ENCODE measurements around the gene SLC30A2.

Gene SLC30A2

DNA sequence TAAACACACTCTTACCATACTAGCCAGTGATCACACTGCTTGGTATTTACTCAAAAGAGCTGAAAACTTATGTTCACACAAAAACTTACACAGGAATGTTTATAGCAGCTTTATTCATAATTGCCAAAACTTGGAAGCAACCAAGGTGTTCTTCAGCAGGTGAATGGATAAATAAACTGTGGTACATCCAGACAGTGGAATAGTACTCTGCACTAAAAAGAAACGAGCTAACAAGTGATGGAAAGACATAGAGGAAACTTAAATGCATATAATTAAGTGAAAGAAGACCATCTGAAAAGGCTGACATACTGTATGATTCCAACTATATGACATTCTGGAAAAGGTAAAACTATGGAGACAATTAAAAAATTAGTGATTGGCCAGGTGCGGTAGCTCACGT lies 45.0 kb upstream of the SLC30A2 start:
- no CpG with 5 or more reads among the region's 3 CpGs for WGBS (ENCODE audit: extremely low coverage, insufficient coverage, low lambda C conversion rate)
- Histone ChIP-seq H3K27me3 (ENCODE audit: insufficient read depth, low read length, poor library complexity) (no peaks in the 10 kb centered on the region), H2BK15ac (replicated peaks; ENCODE audit: low read depth) (no peak overlapping the region), H2AK5ac (ENCODE audit: low read length) (no peak overlapping the region), H4K5ac (ENCODE audit: low read length) (no peak overlapping the region), H3K79me1 (ENCODE audit: low read length) (no peaks in the 10 kb centered on the region), H3K23ac (ENCODE audit: low read length) (no peak overlapping the region), H3K27ac (ENCODE audit: low read depth, low read length) (no peak overlapping the region), H3K9ac (ENCODE audit: low read length) (no peak overlapping the region), H2BK120ac (ENCODE audit: low read depth, low read length) (no peak overlapping the region), H3K4ac (ENCODE audit: low read depth, low read length) (no peak overlapping the region), H3K18ac (ENCODE audit: low read length) (no peak overlapping the region), H3K4me2 (ENCODE audit: low read length) (no peak overlapping the region), H4K8ac (ENCODE audit: low read depth, low read length) (no peak overlapping the region), H3K4me3 (ENCODE audit: low read length) (no peak overlapping the region), H2BK5ac (ENCODE audit: low read length) (no peak overlapping the region), H3K36me3 (ENCODE audit: control insufficient read depth, insufficient read depth, low read length) (no peaks in the 10 kb centered on the region), H3K4me1 (ENCODE audit: control insufficient read depth, low read depth, low read length) (peaks cover 14% of the 10 kb centered on the region), H3K79me2 (ENCODE audit: control insufficient read depth, insufficient read depth, low read length) (no peaks in the 10 kb centered on the region), H3K56ac (ENCODE audit: low read length) (no peak overlapping the region)
- no peak for DNase-seq

DNA sequence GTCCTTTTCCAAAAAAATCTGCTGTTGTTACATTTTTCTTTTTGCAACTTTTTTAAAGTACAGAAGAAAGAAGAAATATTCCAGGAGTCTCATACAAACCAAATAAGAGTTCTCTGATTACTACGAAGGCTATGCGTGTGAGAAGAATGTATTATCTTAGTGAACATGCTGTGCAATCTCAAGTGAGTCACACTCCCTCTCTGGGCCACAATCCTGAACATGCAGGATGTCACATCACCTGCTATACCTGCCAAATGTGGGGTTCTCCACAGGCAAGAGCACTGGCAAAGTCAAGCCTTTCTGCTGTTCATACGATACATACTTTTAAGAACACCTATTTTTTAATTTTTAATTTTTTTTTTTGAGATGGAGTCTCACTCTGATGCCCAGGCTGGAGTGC lies 43.2 kb upstream of the SLC30A2 start:
- Histone ChIP-seq H3K27ac (ENCODE audit: low read depth, low read length) (no peak overlapping the region), H3K4me1 (ENCODE audit: control insufficient read depth, low read depth, low read length) (peaks cover 5% of the 10 kb centered on the region), H2BK15ac (replicated peaks; ENCODE audit: low read depth) (no peak overlapping the region), H3K9ac (ENCODE audit: low read length) (no peak overlapping the region), H4K8ac (ENCODE audit: low read depth, low read length) (no peak overlapping the region), H4K5ac (ENCODE audit: low read length) (no peak overlapping the region), H3K4me3 (ENCODE audit: low read length) (no peak overlapping the region), H3K56ac (ENCODE audit: low read length) (no peak overlapping the region), H2BK5ac (ENCODE audit: low read length) (no peak overlapping the region), H2AK5ac (ENCODE audit: low read length) (no peak overlapping the region), H3K4ac (ENCODE audit: low read depth, low read length) (no peak overlapping the region), H3K79me1 (ENCODE audit: low read length) (no peaks in the 10 kb centered on the region), H2BK120ac (ENCODE audit: low read depth, low read length) (no peak overlapping the region), H3K79me2 (ENCODE audit: control insufficient read depth, insufficient read depth, low read length) (no peaks in the 10 kb centered on the region), H3K36me3 (ENCODE audit: control insufficient read depth, insufficient read depth, low read length) (no peaks in the 10 kb centered on the region), H3K4me2 (ENCODE audit: low read length) (no peak overlapping the region), H3K23ac (ENCODE audit: low read length) (no peak overlapping the region), H3K18ac (ENCODE audit: low read length) (no peak overlapping the region), H3K27me3 (ENCODE audit: insufficient read depth, low read length, poor library complexity) (no peaks in the 10 kb centered on the region)
- no peak for DNase-seq
- no CpG with 5 or more reads among the region's 3 CpGs for whole genome bisulfite sequencing (ENCODE audit: extremely low coverage, insufficient coverage, low lambda C conversion rate)

DNA sequence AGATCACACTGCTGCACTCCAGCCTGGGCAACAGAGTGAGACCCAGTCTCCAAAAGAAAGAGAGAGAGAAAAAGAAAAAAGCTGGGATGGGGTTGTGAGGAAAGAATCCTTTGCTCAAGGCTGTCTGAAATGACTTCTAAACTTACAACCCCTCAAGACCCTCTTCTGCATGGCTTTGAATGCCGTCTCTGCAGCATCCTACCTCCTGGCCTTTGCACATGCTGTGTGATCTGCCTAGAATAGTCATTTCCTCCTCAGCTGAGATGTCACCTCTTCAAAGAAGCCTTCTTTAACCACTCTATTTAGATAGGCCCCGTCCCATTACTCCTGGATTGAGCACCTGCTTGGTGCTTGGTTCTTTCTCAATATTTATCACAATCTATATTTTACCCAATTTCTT lies 38.9 kb upstream of the SLC30A2 start:
- H2AK5ac ChIP-seq (ENCODE audit: low read length), result no peak overlapping the region
- no peaks in the 10 kb centered on the region for H3K79me1 ChIP-seq (ENCODE audit: low read length)
- no peak overlapping the region for H2BK5ac ChIP-seq (ENCODE audit: low read length)
- H3K4me2 ChIP-seq (ENCODE audit: low read length), result no peak overlapping the region
- H3K23ac ChIP-seq (ENCODE audit: low read length), result no peak overlapping the region
- H2BK15ac ChIP-seq (replicated peaks; ENCODE audit: low read depth), result no peak overlapping the region
- no peak overlapping the region for H3K18ac ChIP-seq (ENCODE audit: low read length)
- H3K4ac ChIP-seq (ENCODE audit: low read depth, low read length), result no peak overlapping the region
- WGBS (ENCODE audit: extremely low coverage, insufficient coverage, low lambda C conversion rate), result no CpG with 5 or more reads among the region's 2 CpGs
- H2BK120ac ChIP-seq (ENCODE audit: low read depth, low read length), result no peak overlapping the region
- H3K27ac ChIP-seq (ENCODE audit: low read depth, low read length), result no peak overlapping the region
- no peak overlapping the region for H3K4me3 ChIP-seq (ENCODE audit: low read length)
- no peak overlapping the region for H3K56ac ChIP-seq (ENCODE audit: low read length)
- no peak overlapping the region for H4K8ac ChIP-seq (ENCODE audit: low read depth, low read length)
- no peaks in the 10 kb centered on the region for H3K36me3 ChIP-seq (ENCODE audit: control insufficient read depth, insufficient read depth, low read length)
- DNase-seq, result no peak
- no peak overlapping the region for H4K5ac ChIP-seq (ENCODE audit: low read length)
- no peaks in the 10 kb centered on the region for H3K4me1 ChIP-seq (ENCODE audit: control insufficient read depth, low read depth, low read length)
- no peaks in the 10 kb centered on the region for H3K79me2 ChIP-seq (ENCODE audit: control insufficient read depth, insufficient read depth, low read length)
- H3K9ac ChIP-seq (ENCODE audit: low read length), result no peak overlapping the region
- no peaks in the 10 kb centered on the region for H3K27me3 ChIP-seq (ENCODE audit: insufficient read depth, low read length, poor library complexity)

DNA sequence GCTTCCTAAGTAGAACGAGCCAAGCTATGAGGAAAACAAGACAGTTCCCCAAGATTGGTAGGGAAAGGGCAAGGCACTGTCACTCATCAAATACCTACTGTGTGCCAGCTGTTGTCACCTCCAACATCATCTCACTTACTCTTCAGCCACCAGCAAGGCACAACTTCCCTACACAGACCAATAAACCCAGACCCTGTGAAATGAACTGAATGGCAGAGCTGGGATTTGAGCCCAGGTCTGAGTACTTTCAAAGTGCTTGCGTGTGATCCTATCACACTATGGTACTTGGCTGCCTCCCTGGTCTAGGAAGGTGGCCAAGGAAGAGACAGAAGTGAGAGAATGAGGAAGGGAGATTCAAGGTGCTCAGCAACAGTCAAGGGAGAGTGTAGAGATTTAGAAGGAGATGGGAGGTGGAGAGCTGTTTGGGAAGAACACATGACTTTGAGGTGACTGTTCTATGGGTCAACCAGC lies 38.2 kb upstream of the SLC30A2 start:
- Histone ChIP-seq H2AK5ac (ENCODE audit: low read length) (peak overlapping the region; percentile 71), H3K27ac (ENCODE audit: low read depth, low read length) (no peak overlapping the region), H3K79me1 (ENCODE audit: low read length) (no peaks in the 10 kb centered on the region), H4K8ac (ENCODE audit: low read depth, low read length) (no peak overlapping the region), H3K79me2 (ENCODE audit: control insufficient read depth, insufficient read depth, low read length) (no peaks in the 10 kb centered on the region), H2BK5ac (ENCODE audit: low read length) (no peak overlapping the region), H4K5ac (ENCODE audit: low read length) (no peak overlapping the region), H3K4me1 (ENCODE audit: control insufficient read depth, low read depth, low read length) (no peaks in the 10 kb centered on the region), H2BK120ac (ENCODE audit: low read depth, low read length) (no peak overlapping the region), H2BK15ac (replicated peaks; ENCODE audit: low read depth) (no peak overlapping the region), H3K56ac (ENCODE audit: low read length) (no peak overlapping the region), H3K27me3 (ENCODE audit: insufficient read depth, low read length, poor library complexity) (no peaks in the 10 kb centered on the region), H3K23ac (ENCODE audit: low read length) (no peak overlapping the region), H3K36me3 (ENCODE audit: control insufficient read depth, insufficient read depth, low read length) (no peaks in the 10 kb centered on the region), H3K9ac (ENCODE audit: low read length) (no peak overlapping the region), H3K4ac (ENCODE audit: low read depth, low read length) (no peak overlapping the region), H3K4me3 (ENCODE audit: low read length) (no peak overlapping the region), H3K18ac (ENCODE audit: low read length) (no peak overlapping the region), H3K4me2 (ENCODE audit: low read length) (no peak overlapping the region)
- WGBS (ENCODE audit: extremely low coverage, insufficient coverage, low lambda C conversion rate), result no CpG with 5 or more reads among the region's 2 CpGs
- no peak for DNase-seq

GRCh38 chr1:26083208-26083607 lies 37.3 kb upstream of the SLC30A2 start:
- Histone ChIP-seq H3K4ac (ENCODE audit: low read depth, low read length) (no peak overlapping the region), H3K18ac (ENCODE audit: low read length) (no peak overlapping the region), H3K79me1 (ENCODE audit: low read length) (no peaks in the 10 kb centered on the region), H4K8ac (ENCODE audit: low read depth, low read length) (no peak overlapping the region), H3K4me2 (ENCODE audit: low read length) (no peak overlapping the region), H3K79me2 (ENCODE audit: control insufficient read depth, insufficient read depth, low read length) (no peaks in the 10 kb centered on the region), H3K9ac (ENCODE audit: low read length) (no peak overlapping the region), H3K36me3 (ENCODE audit: control insufficient read depth, insufficient read depth, low read length) (no peaks in the 10 kb centered on the region), H3K23ac (ENCODE audit: low read length) (no peak overlapping the region), H2BK5ac (ENCODE audit: low read length) (no peak overlapping the region), H3K27me3 (ENCODE audit: insufficient read depth, low read length, poor library complexity) (no peaks in the 10 kb centered on the region), H2BK15ac (replicated peaks; ENCODE audit: low read depth) (no peak overlapping the region), H3K56ac (ENCODE audit: low read length) (no peak overlapping the region), H3K4me3 (ENCODE audit: low read length) (no peak overlapping the region), H4K5ac (ENCODE audit: low read length) (no peak overlapping the region), H3K4me1 (ENCODE audit: control insufficient read depth, low read depth, low read length) (peaks cover 5% of the 10 kb centered on the region), H2AK5ac (ENCODE audit: low read length) (peak overlapping the region; percentile 14), H2BK120ac (ENCODE audit: low read depth, low read length) (no peak overlapping the region), H3K27ac (ENCODE audit: low read depth, low read length) (no peak overlapping the region)
- WGBS (ENCODE audit: extremely low coverage, insufficient coverage, low lambda C conversion rate), result no CpG with 5 or more reads among the region's 5 CpGs
- no peak for DNase-seq

GRCh38 chr1:26082020-26082350 lies 36.1 kb upstream of the SLC30A2 start:
- no peak overlapping the region for H2BK120ac ChIP-seq (ENCODE audit: low read depth, low read length)
- H3K4me1 ChIP-seq (ENCODE audit: control insufficient read depth, low read depth, low read length), result peaks cover 5% of the 10 kb centered on the region
- H2BK15ac ChIP-seq (replicated peaks; ENCODE audit: low read depth), result no peak overlapping the region
- no peaks in the 10 kb centered on the region for H3K27me3 ChIP-seq (ENCODE audit: insufficient read depth, low read length, poor library complexity)
- H3K56ac ChIP-seq (ENCODE audit: low read length), result no peak overlapping the region
- H3K4ac ChIP-seq (ENCODE audit: low read depth, low read length), result no peak overlapping the region
- H3K79me2 ChIP-seq (ENCODE audit: control insufficient read depth, insufficient read depth, low read length), result no peaks in the 10 kb centered on the region
- no peak overlapping the region for H3K4me2 ChIP-seq (ENCODE audit: low read length)
- WGBS (ENCODE audit: extremely low coverage, insufficient coverage, low lambda C conversion rate), result no CpG with 5 or more reads among the region's 3 CpGs
- H3K9ac ChIP-seq (ENCODE audit: low read length), result no peak overlapping the region
- H3K27ac ChIP-seq (ENCODE audit: low read depth, low read length), result no peak overlapping the region
- no peak overlapping the region for H3K18ac ChIP-seq (ENCODE audit: low read length)
- no peak overlapping the region for H2AK5ac ChIP-seq (ENCODE audit: low read length)
- H3K36me3 ChIP-seq (ENCODE audit: control insufficient read depth, insufficient read depth, low read length), result no peaks in the 10 kb centered on the region
- no peak overlapping the region for H4K5ac ChIP-seq (ENCODE audit: low read length)
- DNase-seq, result no peak
- H3K79me1 ChIP-seq (ENCODE audit: low read length), result no peaks in the 10 kb centered on the region
- H3K23ac ChIP-seq (ENCODE audit: low read length), result no peak overlapping the region
- no peak overlapping the region for H2BK5ac ChIP-seq (ENCODE audit: low read length)
- no peak overlapping the region for H3K4me3 ChIP-seq (ENCODE audit: low read length)
- H4K8ac ChIP-seq (ENCODE audit: low read depth, low read length), result no peak overlapping the region
